Esophagus squamous epithelium (tissue), 5 donors: ENCODE results near the gene BRD9. TPM values are rescaled to one million over a fixed set of nuclear protein-coding genes. Genes with fewer than 3 reads are reported as not detected.
"Not testable (repeated sequence)": the region's sequence is repeated elsewhere in the genome, so short reads cannot be mapped to it uniquely, and the experiment has no call there.

Experiments used
- DNase-seq: peaks from one replicate; lab custom pipeline; 2025; lab: John Stamatoyannopoulos, UW
- H3K27ac ChIP-seq, 4 donors: fragments of 200-600 bp; sonication (generic); one replicate each; pipeline ENCODE4 v1.5.1; 2016 to 2019; ENCODE audit warnings: mild to moderate bottlenecking in 1 of 4
- H3K27me3 ChIP-seq, 4 donors: fragments of 200-600 bp; sonication (generic); 1 replicate in 3 of 4; 2 replicates in 1 of 4; pipeline versions ENCODE4 v1.5.1 to v1.6.0; 2017 to 2021; ENCODE audit warnings: antibody characterized with exemption in 1 of 4
- H3K36me3 ChIP-seq, 3 donors: fragments of 200-600 bp; sonication (generic); one replicate each; pipeline ENCODE4 v1.5.1; 2016 to 2019
- H3K4me1 ChIP-seq, 3 donors: fragments of 200-600 bp; sonication (generic); one replicate each; pipeline ENCODE4 v1.5.1; 2017 to 2019
- H3K4me3 ChIP-seq, 4 donors: fragments of 200-600 bp; sonication (generic); 1 replicate in 3 of 4; 2 replicates in 1 of 4; pipeline ENCODE4 v1.5.1; 2016 to 2019; ENCODE audit warnings: mild to moderate bottlenecking in 2 of 4, moderate library complexity in 1 of 4
- H3K9me3 ChIP-seq, 3 donors: fragments of 200-600 bp; sonication (generic); one replicate each; pipeline ENCODE4 v1.5.1; 2016 to 2019
- POLR2A ChIP-seq, 4 donors: fragments of 450-650 bp; IDR thresholded peaks; one replicate each; pipeline ENCODE4 v1.6.1; 2017; ENCODE audit warnings: antibody characterized with exemption in 4 of 4, mild to moderate bottlenecking in 4 of 4, moderate library complexity in 3 of 4
- WGBS, 2 donors: methylation state at CpG; one replicate each; pipeline ENCODE4 v1.1.5; 2018; 5-methylcytosine and 5-hydroxymethylcytosine counted together
- intact Hi-C: fragments of 100-400 bp; cut with DNase I; formaldehyde crosslinking; loops from one replicate; pipeline ENCODE4 v1.15.0; 2022
- total RNA-seq, 4 donors: library from RNA; depleted of rRNA; stranded (reverse); fragments of >200 nt; gene quantifications; one replicate each; pipeline ENCODE4 v1.1.0, GENCODE V29; 2016
- TF ChIP-seq, protein P1 (sequence below), 6 experiments: fragments of 450-650 bp in 4 of 6; fragments of 200-600 bp in 2 of 6; sonication (generic) in 2 of 6; IDR thresholded peaks; one replicate each; pipeline ENCODE4 v1.5.1; 2016 to 2019; ENCODE audit warnings: antibody characterized with exemption in 6 of 6, mild to moderate bottlenecking in 4 of 6, moderate library complexity in 4 of 6
- donor health status: DM: yes; HTN: yes; CAD: no.

BRD9 gene
- total RNA-seq, 4 donors from 2014 or later: 16.1 to 35.7 (median 22.3) TPM

DNA sequence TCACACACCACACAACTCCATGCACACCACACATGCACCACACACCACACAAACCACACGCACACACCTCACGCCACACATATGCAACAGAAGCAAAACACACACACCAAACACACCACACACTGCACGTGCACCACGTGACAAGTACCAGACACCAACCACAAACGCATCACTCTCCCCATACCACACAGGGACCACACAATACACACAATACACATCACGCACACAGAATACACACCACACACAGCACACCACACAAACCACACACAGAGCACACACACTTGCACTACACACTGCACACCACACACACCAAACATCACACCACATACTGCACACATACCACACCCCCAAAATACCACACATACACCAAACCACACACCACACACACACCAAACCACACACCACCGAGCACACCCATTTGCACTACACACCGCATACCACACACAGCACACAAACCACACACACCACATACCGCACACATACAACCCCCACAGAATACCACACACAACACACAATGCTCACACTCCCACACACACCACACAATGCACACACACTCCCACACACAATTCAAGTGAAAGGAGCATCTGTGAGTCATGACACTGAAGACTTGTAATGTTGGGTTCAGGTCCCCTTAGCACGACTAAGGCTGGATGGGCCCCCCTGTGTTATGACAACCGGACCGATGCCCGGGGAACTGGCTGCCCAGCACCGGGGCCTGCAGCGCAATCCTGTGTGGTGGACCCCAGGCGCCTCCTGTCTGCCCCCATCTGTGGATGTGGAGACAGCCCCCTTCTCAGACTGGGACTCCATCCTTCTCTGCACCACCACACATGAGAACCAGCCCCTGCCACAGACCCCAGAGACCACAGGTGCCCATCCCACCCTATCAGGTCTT is 35.8 kb downstream of the BRD9 start:
- H3K9me3 ChIP-seq: no peaks in the 10 kb centered on the region
- DNase-seq: no peak
- H3K4me3 ChIP-seq: no peak overlapping the region
- H3K27me3 ChIP-seq: peaks cover 0 to 20% (median 0%) of the 10 kb centered on the region in 4 donors
- H3K4me1 ChIP-seq: peaks cover 0 to 7% (median 4%) of the 10 kb centered on the region in 3 donors
- no peak overlapping the region for H3K27ac ChIP-seq
- no peak for TF ChIP-seq POLR2A (IDR thresholded peaks at IDR 0.05)
- TF ChIP-seq, protein P1, sequence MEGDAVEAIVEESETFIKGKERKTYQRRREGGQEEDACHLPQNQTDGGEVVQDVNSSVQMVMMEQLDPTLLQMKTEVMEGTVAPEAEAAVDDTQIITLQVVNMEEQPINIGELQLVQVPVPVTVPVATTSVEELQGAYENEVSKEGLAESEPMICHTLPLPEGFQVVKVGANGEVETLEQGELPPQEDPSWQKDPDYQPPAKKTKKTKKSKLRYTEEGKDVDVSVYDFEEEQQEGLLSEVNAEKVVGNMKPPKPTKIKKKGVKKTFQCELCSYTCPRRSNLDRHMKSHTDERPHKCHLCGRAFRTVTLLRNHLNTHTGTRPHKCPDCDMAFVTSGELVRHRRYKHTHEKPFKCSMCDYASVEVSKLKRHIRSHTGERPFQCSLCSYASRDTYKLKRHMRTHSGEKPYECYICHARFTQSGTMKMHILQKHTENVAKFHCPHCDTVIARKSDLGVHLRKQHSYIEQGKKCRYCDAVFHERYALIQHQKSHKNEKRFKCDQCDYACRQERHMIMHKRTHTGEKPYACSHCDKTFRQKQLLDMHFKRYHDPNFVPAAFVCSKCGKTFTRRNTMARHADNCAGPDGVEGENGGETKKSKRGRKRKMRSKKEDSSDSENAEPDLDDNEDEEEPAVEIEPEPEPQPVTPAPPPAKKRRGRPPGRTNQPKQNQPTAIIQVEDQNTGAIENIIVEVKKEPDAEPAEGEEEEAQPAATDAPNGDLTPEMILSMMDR (IDR thresholded peaks at IDR 0.05): no peak
- peaks cover 0 to 7% (median 0%) of the 10 kb centered on the region in 3 donors for H3K36me3 ChIP-seq
- WGBS, 2 donors: 79 to 87% methylated on average over 14 to 16 of the region's 16 CpGs
- intact Hi-C loops: no loop called here

DNA sequence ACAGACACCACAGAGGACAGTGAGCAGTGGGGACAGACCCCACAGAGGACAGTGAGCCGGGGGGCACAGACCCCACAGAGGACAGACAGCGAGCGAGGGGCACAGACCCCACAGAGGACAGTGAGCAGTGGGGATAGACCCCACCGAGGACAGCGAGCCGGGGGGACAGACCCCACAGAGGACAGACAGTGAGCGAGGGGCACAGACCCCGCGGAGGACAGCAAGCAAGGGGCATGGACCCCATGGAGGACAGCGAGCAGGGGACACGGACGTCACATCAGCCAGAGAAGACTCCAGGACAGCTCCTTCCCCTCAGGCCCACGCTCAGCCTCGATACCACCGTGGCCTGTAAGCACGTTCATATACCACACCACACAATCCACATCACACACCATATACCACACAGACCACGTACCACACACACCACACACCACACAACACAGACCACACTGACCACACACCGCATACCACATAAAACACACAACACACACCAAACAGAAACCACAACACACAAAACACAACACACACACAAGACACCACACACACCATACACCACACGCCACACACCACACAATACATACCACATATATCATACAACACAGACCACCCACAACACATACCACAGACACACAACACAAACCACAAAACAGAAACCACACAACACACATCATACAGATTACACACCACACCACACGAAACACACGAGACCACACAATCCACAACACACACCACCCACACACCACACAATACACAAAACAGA is 36.6 kb downstream of the BRD9 start:
- H3K36me3 ChIP-seq: peaks cover 0 to 7% (median 0%) of the 10 kb centered on the region in 3 donors
- DNase-seq: no peak
- TF ChIP-seq, protein P1 (IDR thresholded peaks at IDR 0.05): no peak
- TF ChIP-seq POLR2A (IDR thresholded peaks at IDR 0.05): no peak
- intact Hi-C loops: no loop called here
- H3K4me1 ChIP-seq: peaks cover 0 to 3% (median 0%) of the 10 kb centered on the region in 3 donors
- 62 to 66% methylated on average over 20 to 21 of the region's 21 CpGs for WGBS, 2 donors
- no peak overlapping the region for H3K4me3 ChIP-seq
- no peak overlapping the region for H3K27ac ChIP-seq
- H3K27me3 ChIP-seq: peaks cover 0 to 28% (median 0%) of the 10 kb centered on the region in 4 donors
- no peaks in the 10 kb centered on the region for H3K9me3 ChIP-seq

DNA sequence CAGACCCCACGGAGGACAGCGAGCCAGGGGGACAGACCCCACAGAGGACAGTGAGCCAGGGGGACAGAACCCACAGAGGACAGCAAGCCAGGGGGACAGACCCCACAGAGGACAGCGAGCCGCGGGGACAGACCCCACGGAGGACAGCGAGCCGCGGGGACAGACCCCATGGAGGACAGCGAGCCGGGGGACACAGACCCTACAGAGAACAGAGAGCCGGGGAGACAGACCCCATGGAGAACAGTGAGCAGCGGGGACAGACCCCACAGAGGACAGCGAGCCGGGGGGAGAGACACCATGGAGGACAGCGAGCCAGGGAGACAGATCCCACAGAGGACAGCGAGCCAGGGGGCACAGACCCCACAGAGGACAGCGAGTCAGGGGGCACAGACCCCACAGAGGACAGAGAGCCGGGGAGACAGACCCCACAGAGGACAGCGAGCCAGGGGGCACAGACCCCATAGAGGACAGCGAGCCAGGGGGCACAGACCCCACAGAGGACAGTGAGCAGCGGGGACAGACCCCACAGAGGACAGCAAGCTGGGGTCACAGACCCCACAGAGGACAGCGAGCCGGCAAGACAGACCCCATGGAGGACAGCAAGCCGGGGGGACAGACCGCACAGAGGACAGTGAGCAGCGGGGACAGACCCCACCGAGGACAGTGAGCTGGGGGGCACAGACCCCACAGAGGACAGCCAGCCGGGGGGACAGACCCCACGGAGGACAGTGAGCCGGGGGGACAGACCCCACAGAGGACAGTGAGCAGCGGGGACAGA is 37.4 kb downstream of the BRD9 start:
- TF ChIP-seq, protein P1 (IDR thresholded peaks at IDR 0.05): no peak
- TF ChIP-seq POLR2A (IDR thresholded peaks at IDR 0.05): no peak

DNA sequence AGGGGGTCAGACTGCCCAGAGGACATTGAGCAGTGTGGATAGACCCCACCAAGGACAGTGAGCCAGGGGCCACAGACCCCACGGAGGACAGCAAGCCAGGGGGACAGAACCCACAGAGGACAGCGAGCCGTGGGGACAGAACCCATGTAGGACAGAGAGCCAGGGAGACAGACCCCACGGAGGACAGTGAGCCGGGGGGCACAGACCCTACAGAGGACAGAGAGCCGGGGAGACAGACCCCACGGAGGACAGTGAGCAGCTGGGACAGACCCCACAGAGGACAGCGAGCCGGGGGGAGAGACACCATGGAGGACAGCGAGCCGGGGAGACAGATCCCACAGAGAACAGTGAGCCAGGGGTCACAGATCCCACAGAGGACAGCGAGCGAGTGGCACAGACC is 38.4 kb downstream of the BRD9 start:
- Histone ChIP-seq H3K27ac (no peak overlapping the region), H3K27me3 (peaks cover 0 to 45% (median 0%) of the 10 kb centered on the region in 4 donors), H3K4me3 (no peak overlapping the region), H3K36me3 (no peaks in the 10 kb centered on the region), H3K9me3 (no peaks in the 10 kb centered on the region), H3K4me1 (peaks cover 9 to 20% (median 14%) of the 10 kb centered on the region in 3 donors)
- TF ChIP-seq, protein P1 (IDR thresholded peaks at IDR 0.05): no peak
- no peak for TF ChIP-seq POLR2A (IDR thresholded peaks at IDR 0.05)
- DNase-seq: no peak
- intact Hi-C loops: no loop called here
- 72 to 76% methylated on average over 10 to 11 of the region's 13 CpGs for WGBS, 2 donors

More for the DNA sequence above, 37.4 kb downstream of the BRD9 start:
- Histone ChIP-seq H3K36me3 (peaks cover 0 to 5% (median 0%) of the 10 kb centered on the region in 3 donors), H3K27me3 (peaks cover 0 to 36% (median 0%) of the 10 kb centered on the region in 4 donors), H3K9me3 (no peaks in the 10 kb centered on the region), H3K4me1 (peaks cover 0 to 11% (median 5%) of the 10 kb centered on the region in 3 donors), H3K4me3 (no peak overlapping the region), H3K27ac (no peak overlapping the region)
- intact Hi-C loops: no loop called here
- WGBS, 2 donors: 82 to 83% methylated on average over 27 to 28 of the region's 32 CpGs
- no peak for DNase-seq

DNA sequence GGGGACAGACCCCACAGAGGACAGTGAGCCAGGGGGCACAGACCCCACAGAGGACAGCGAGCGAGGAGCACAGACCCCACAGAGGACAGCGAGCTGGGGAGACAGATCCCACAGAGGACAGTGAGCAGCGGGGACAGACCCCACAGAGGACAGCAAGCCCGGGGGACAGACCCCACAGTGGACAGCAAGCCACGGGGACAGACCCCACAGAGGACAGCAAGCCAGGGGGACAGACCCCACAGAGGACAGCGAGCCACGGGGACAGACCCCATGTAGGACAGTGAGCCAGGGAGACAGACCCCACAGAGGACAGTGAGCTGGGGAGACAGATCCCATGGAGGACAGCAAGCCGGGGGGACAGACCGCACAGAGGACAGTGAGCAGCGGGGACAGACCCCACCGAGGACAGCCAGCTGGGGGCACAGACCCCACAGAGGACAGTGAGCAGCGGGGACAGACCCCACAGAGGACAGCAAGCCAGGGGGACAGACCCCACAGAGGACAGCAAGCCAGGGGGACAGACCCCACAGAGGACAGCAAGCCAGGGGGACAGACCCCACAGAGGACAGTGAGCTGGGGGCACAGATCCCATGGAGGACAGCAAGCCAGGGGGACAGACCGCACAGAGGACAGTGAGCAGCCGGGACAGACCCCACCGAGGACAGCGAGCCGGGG is 39.0 kb downstream of the BRD9 start:
- intact Hi-C loops, H3K27ac ChIP-seq: not testable (repeated sequence)
- H3K27me3 ChIP-seq: peaks cover 0 to 45% (median 0%) of the 10 kb centered on the region in 4 donors

More for the DNA sequence above, 39.0 kb downstream of the BRD9 start:
- peaks cover 10 to 21% (median 14%) of the 10 kb centered on the region in 3 donors for H3K4me1 ChIP-seq
- H3K36me3 ChIP-seq, H3K4me3 ChIP-seq, DNase-seq, H3K9me3 ChIP-seq: not testable (repeated sequence)
- WGBS, 2 donors: 75 to 85% methylated on average over 12 to 18 of the region's 18 CpGs
